A673 (cell line): ENCODE data around the gene DDX56. TPM values are rescaled to one million over a fixed set of nuclear protein-coding genes. Genes with fewer than 3 reads are reported as not detected.

Experiments
- BruUV-seq: library from RNA; stranded (reverse); fragments of 400-500 nt; replicated peaks from 2 replicates; lab custom pipeline; 2021; lab: Mats Ljungman, UMichigan
- CTCF ChIA-PET: fragments of 300-600 bp; sonication (Branson Sonifier 250); formaldehyde crosslinking; loops from one replicate; lab custom pipeline; 2022; ENCODE audit warnings: antibody characterized with exemption; lab: Charles Lee
- POLR2A ChIA-PET: fragments of 300-600 bp; sonication (Branson Sonifier 250); formaldehyde crosslinking; loops from one replicate; lab custom pipeline; 2022; ENCODE audit warnings: antibody characterized with exemption; ENCODE audit not compliant: low non-redundant PET; lab: Charles Lee
- DNase-seq: peaks from one replicate; pipeline ENCODE4 v3.0.0-alpha.2; 2015; ENCODE audit warnings: low spot score
- H3K27ac ChIP-seq: fragments of 200-600 bp; sonication (generic); 2 replicates; pipeline ENCODE4 v1.5.1; 2016; ENCODE audit warnings: mixed run types, low read depth, mild to moderate bottlenecking, mixed read lengths, antibody characterized with exemption, low read length; ENCODE audit not compliant: poor library complexity, severe bottlenecking
- H3K27me3 ChIP-seq: fragments of 200-600 bp; sonication (generic); replicated peaks from 2 replicates; pipeline ENCODE4 v1.6.1; 2017; ENCODE audit warnings: mixed run types, low read depth, mild to moderate bottlenecking, mixed read lengths, antibody characterized with exemption, low read length; ENCODE audit not compliant: insufficient read depth, poor library complexity
- H3K36me3 ChIP-seq: fragments of 200-600 bp; sonication (generic); 2 replicates; pipeline ENCODE4 v1.6.1; 2016; ENCODE audit warnings: mixed run types, mild to moderate bottlenecking, mixed read lengths, antibody characterized with exemption, low read length; ENCODE audit not compliant: insufficient read depth, poor library complexity, severe bottlenecking
- H3K4me1 ChIP-seq: fragments of 200-600 bp; sonication (generic); 2 replicates; pipeline ENCODE4 v1.6.1; 2017; ENCODE audit warnings: mixed run types, mild to moderate bottlenecking, mixed read lengths, antibody characterized with exemption, low read length; ENCODE audit not compliant: insufficient read depth, poor library complexity, severe bottlenecking
- H3K4me3 ChIP-seq: fragments of 200-600 bp; sonication (generic); 2 replicates; pipeline ENCODE4 v1.5.1; 2016; ENCODE audit warnings: low read depth, mixed run types, mild to moderate bottlenecking, mixed read lengths, low read length; ENCODE audit not compliant: poor library complexity, severe bottlenecking
- H3K9me3 ChIP-seq: fragments of 200-600 bp; sonication (generic); 2 replicates; pipeline ENCODE4 v1.6.1; 2016; ENCODE audit warnings: mixed run types, low read depth, mild to moderate bottlenecking, mixed read lengths, antibody characterized with exemption, low read length; ENCODE audit not compliant: poor library complexity, severe bottlenecking
- CTCF ChIP-seq: fragments of 300-800, 200-600 bp; sonication (generic); conservative IDR thresholded peaks from 2 replicates; pipeline ENCODE4 v1.5.1; 2017; ENCODE audit warnings: low read depth, mild to moderate bottlenecking, antibody characterized with exemption, low read length, moderate library complexity, mixed read lengths
- EZH2 ChIP-seq: fragments of 200-600 bp; sonication (generic); IDR thresholded peaks from 2 replicates; pipeline ENCODE4 v1.6.1; 2017; ENCODE audit warnings: borderline replicate concordance, low read depth, mild to moderate bottlenecking, mixed read lengths, antibody characterized with exemption, low read length; ENCODE audit not compliant: poor library complexity, severe bottlenecking
- intact Hi-C: fragments of 100-400 bp; cut with micrococcal nuclease; formaldehyde crosslinking; loops from one replicate; pipeline ENCODE4 v1.10.0; 2022; ENCODE audit not compliant: unreplicated experiment
- total RNA-seq: library from RNA; stranded (reverse); gene quantifications from 2 replicates; pipeline ENCODE4 v1.2.3, GENCODE V29; 2021

The DDX56 gene
- total RNA-seq, 1 experiment from 2014 or later, result 147 TPM

GRCh38 chr7:44522315-44522714 is 51.4 kb downstream of the DDX56 start:
- H3K36me3 ChIP-seq, result no peaks in the 10 kb centered on the region
- no peak for DNase-seq
- POLR2A ChIA-PET, result no interaction called here
- intact Hi-C loops, result no loop called here
- BruUV-seq, result no TSS peak
- no peak for TF ChIP-seq EZH2
- no peak for TF ChIP-seq CTCF
- H3K9me3 ChIP-seq, result peaks cover 4% of the 10 kb centered on the region
- no peak overlapping the region for H3K4me3 ChIP-seq
- CTCF ChIA-PET, result no interaction called here
- no peak overlapping the region for H3K27ac ChIP-seq
- H3K27me3 ChIP-seq, result no peaks in the 10 kb centered on the region
- H3K4me1 ChIP-seq, result no peaks in the 10 kb centered on the region

- POLR2A ChIA-PET, result no interaction called here
These were observed 52.2 kb downstream of the DDX56 start for GRCh38 chr7:44521347-44522095.

GRCh38 chr7:44520574-44520973 is 53.1 kb downstream of the DDX56 start:
- CTCF ChIA-PET, result no interaction called here
- no peak overlapping the region for H3K4me3 ChIP-seq
- no peaks in the 10 kb centered on the region for H3K4me1 ChIP-seq
- intact Hi-C loops, result no loop called here
- no peak for DNase-seq
- no peak overlapping the region for H3K27ac ChIP-seq
- BruUV-seq, result no TSS peak
- TF ChIP-seq CTCF (no peak), EZH2 (no peak)
- H3K36me3 ChIP-seq, result no peaks in the 10 kb centered on the region
- no peaks in the 10 kb centered on the region for H3K27me3 ChIP-seq
- H3K9me3 ChIP-seq, result peaks cover 4% of the 10 kb centered on the region
- POLR2A ChIA-PET, result interaction anchor here (0.6 kb wide), 1 partner anchor 14 kb away, joined by 4 read pairs; no protein-coding TSS in a partner anchor

More at GRCh38 chr7:44521347-44522095, 52.2 kb downstream of the DDX56 start:
- CTCF ChIA-PET, result no interaction called here
- Histone ChIP-seq H3K4me3 (no peak overlapping the region), H3K27me3 (no peaks in the 10 kb centered on the region), H3K9me3 (peaks cover 4% of the 10 kb centered on the region), H3K27ac (no peak overlapping the region), H3K36me3 (no peaks in the 10 kb centered on the region), H3K4me1 (no peaks in the 10 kb centered on the region)
- BruUV-seq, result no TSS peak
- TF ChIP-seq CTCF (no peak), EZH2 (no peak)
- no peak for DNase-seq
- intact Hi-C loops, result no loop called here
